GM12878 (cell line): ENCODE results near the gene EFCAB10. TPM values are rescaled to one million over a fixed set of nuclear protein-coding genes. Genes with fewer than 3 reads are reported as not detected.

Source experiments
- ATAC-seq: fragments of 200-7000 bp; cut with Tn5 transposase; 3 replicates; pipeline ENCODE4 v1.9.1; 2020; ENCODE audit warnings: mild to moderate bottlenecking, moderate library complexity
- BruUV-seq: library from RNA; stranded (reverse); fragments of 400-500 nt; replicated peaks from 2 replicates; lab custom pipeline; 2021; lab: Mats Ljungman, UMichigan
- CTCF ChIA-PET: fragments of 300-600 bp; sonication (Branson Sonifier 250); formaldehyde crosslinking; extraction: SDS; loops from one replicate; lab custom pipeline; 2021; ENCODE audit warnings: inconsistent platforms; lab: Yijun Ruan, JAX
- POLR2A ChIA-PET: fragments of 350-600 bp; formaldehyde crosslinking; extraction: SDS; loops from one replicate; lab custom pipeline; 2021; ENCODE audit warnings: inconsistent platforms; lab: Charles Lee
- RAD21 ChIA-PET: fragments of 300-600 bp; sonication (Branson Sonifier 250); formaldehyde crosslinking; loops from one replicate; lab custom pipeline; 2023; ENCODE audit warnings: antibody characterized with exemption; ENCODE audit not compliant: unreplicated experiment; lab: Charles Lee
- SMC1A ChIA-PET: fragments of 300-600 bp; sonication (Branson Sonifier 250); formaldehyde crosslinking; loops from one replicate; lab custom pipeline; 2023; ENCODE audit not compliant: unreplicated experiment, uncharacterized antibody; lab: Charles Lee
- DNase-seq: peaks from one replicate; pipeline ENCODE4 v3.0.0-alpha.2; 2011; ENCODE audit warnings: low read depth, low spot score
- FAIRE-seq: peaks from 3 replicates; lab custom pipeline; 2011; peaks lifted over from hg19 to GRCh38; lab: Jason Lieb, UNC
- H2AFZ ChIP-seq: 2 replicates; pipeline ENCODE4 v1.6.0; 2011; ENCODE audit warnings: low read depth, low read length, control low read depth; ENCODE audit not compliant: control insufficient read depth
- H3K27ac ChIP-seq: 2 replicates; pipeline ENCODE4 v1.5.1; 2011; ENCODE audit warnings: control low read depth; ENCODE audit not compliant: control insufficient read depth, insufficient read depth
- H3K27me3 ChIP-seq, 2 experiments: replicated peaks in 1 of 2; 2 replicates each; pipeline versions ENCODE4 v1.6.0 to v1.6.1; 2011; ENCODE audit warnings: low read length in 1 of 2; ENCODE audit not compliant: control insufficient read depth in 2 of 2, insufficient read depth in 2 of 2
- H3K36me3 ChIP-seq, 2 experiments: 2 replicates each; pipeline ENCODE4 v1.5.1; 2011; ENCODE audit warnings: low read length in 1 of 2; ENCODE audit not compliant: control insufficient read depth in 2 of 2, insufficient read depth in 2 of 2
- H3K4me1 ChIP-seq: 2 replicates; pipeline ENCODE4 v1.6.1; 2011; ENCODE audit warnings: mild to moderate bottlenecking, low read length, moderate library complexity, mixed read lengths; ENCODE audit not compliant: control insufficient read depth, insufficient read depth
- H3K4me2 ChIP-seq: 2 replicates; pipeline ENCODE4 v1.6.0; 2011; ENCODE audit warnings: control low read depth; ENCODE audit not compliant: control insufficient read depth, insufficient read depth
- H3K4me3 ChIP-seq: fragments of 200-600 bp; sonication (generic); 2 replicates; pipeline ENCODE4 v1.5.1; 2016
- H3K79me2 ChIP-seq: 2 replicates; pipeline ENCODE4 v1.6.0; 2011; ENCODE audit warnings: low read length; ENCODE audit not compliant: control insufficient read depth, insufficient read depth
- H3K9ac ChIP-seq: 2 replicates; pipeline ENCODE4 v1.8.0; 2011; ENCODE audit warnings: low read length, control low read depth, mixed read lengths; ENCODE audit not compliant: control insufficient read depth, insufficient read depth
- H3K9me3 ChIP-seq: replicated peaks from 3 replicates; pipeline ENCODE4 v1.5.1; 2011; ENCODE audit warnings: mild to moderate bottlenecking, low read length; ENCODE audit not compliant: control insufficient read depth, insufficient read depth
- H4K20me1 ChIP-seq: 2 replicates; pipeline ENCODE4 v1.6.0; 2011; ENCODE audit not compliant: control insufficient read depth, insufficient read depth
- E4F1 ChIP-seq: fragments of 450-650 bp; IDR thresholded peaks from 2 replicates; pipeline ENCODE4 v1.6.1; 2018; ENCODE audit warnings: borderline replicate concordance, mild to moderate bottlenecking; ENCODE audit not compliant: partially characterized antibody
- ETV6 ChIP-seq, 2 experiments: fragments of 450-650 bp in 1 of 2; IDR thresholded peaks in 1 of 2; conservative IDR thresholded peaks in 1 of 2; 2 replicates each; pipeline ENCODE4 v1.6.1; 2014; ENCODE audit warnings: antibody characterized with exemption in 1 of 2, borderline replicate concordance in 1 of 2, low read depth in 1 of 2, mild to moderate bottlenecking in 1 of 2, moderate library complexity in 1 of 2
- KLF5 ChIP-seq: fragments of 450-650 bp; IDR thresholded peaks from 2 replicates; pipeline ENCODE4 v1.6.1; 2014; ENCODE audit warnings: mild to moderate bottlenecking; ENCODE audit not compliant: partially characterized antibody
- NFXL1 ChIP-seq: fragments of 450-650 bp; IDR thresholded peaks from 2 replicates; pipeline ENCODE4 v1.6.1; 2017; ENCODE audit warnings: antibody characterized with exemption, mild to moderate bottlenecking, borderline replicate concordance
- RELB ChIP-seq: fragments of 450-650 bp; IDR thresholded peaks from 2 replicates; pipeline ENCODE4 v1.6.1; 2017; ENCODE audit warnings: low read depth, mild to moderate bottlenecking, moderate library complexity
- SMARCA5 ChIP-seq: fragments of 450-650 bp; IDR thresholded peaks from 2 replicates; pipeline ENCODE4 v1.6.1; 2017; ENCODE audit warnings: mild to moderate bottlenecking
- ZNF217 ChIP-seq: fragments of 450-650 bp; IDR thresholded peaks from 2 replicates; pipeline ENCODE4 v1.6.1; 2017; ENCODE audit warnings: antibody characterized with exemption, mild to moderate bottlenecking
- ZNF592 ChIP-seq: fragments of 450-650 bp; IDR thresholded peaks from 2 replicates; pipeline ENCODE4 v1.6.1; 2017; ENCODE audit warnings: mild to moderate bottlenecking, moderate library complexity
- WGBS: methylation state at CpG from one replicate; pipeline ENCODE4 v1.1.6; 2016; ENCODE audit warnings: low lambda C conversion rate; ENCODE audit not compliant: insufficient replicate concordance, insufficient coverage; ENCODE audit errors: missing lambda C conversion rate; 5-methylcytosine and 5-hydroxymethylcytosine counted together
- in situ Hi-C: fragments of 300-500 bp; cut with MboI; formaldehyde crosslinking; loops from 9 replicates; pipeline ENCODE4 v1.14.3; 2018; ENCODE audit warnings: mixed read lengths
- intact Hi-C: fragments of 100-400 bp; cut with micrococcal nuclease; formaldehyde crosslinking; loops from one replicate; pipeline ENCODE4 v1.14.2; 2022; ENCODE audit not compliant: unreplicated experiment
- polyA plus RNA-seq, 11 experiments: library from polyadenylated mRNA; depleted of rRNA in 4 of 11; unstranded in 6 of 11; stranded (reverse) in 5 of 11; fragments of >200 nt; fragmentation: Nextera tagmentation in 4 of 11; fragmentation: Illumina TruSeq in 1 of 11; extraction: Ambion mirVana in 4 of 11; extraction: Trizol in 1 of 11; gene quantifications; 1 replicate in 1 of 11; 2 replicates in 10 of 11; pipeline versions ENCODE4 v1.2.1 to v1.2.3, GENCODE V29; 2011 to 2016; ENCODE audit warnings: inconsistent platforms in 2 of 11, missing spikeins in 2 of 11, low read depth in 1 of 11
- total RNA-seq, 4 experiments: library from RNA; depleted of rRNA in 3 of 4; stranded (reverse); fragments of >200 nt in 3 of 4; fragmentation: Illumina TruSeq in 1 of 4; extraction: Trizol in 1 of 4; gene quantifications; 2 replicates each; pipeline versions ENCODE4 v1.2.1 to v1.2.3, GENCODE V29; 2013 to 2021

EFCAB10 gene
- total and polyA plus RNA-seq, 10 of the 15 experiments (the other 5 are each of a cell fraction or from before 2014, with no cell fraction given), result 0.38 to 1.0 (median 0.54) TPM; not detected in 6

- H3K4me1 ChIP-seq, result no peaks in the 10 kb centered on the region
- no TSS peak for BruUV-seq
Measured at GRCh38 chr7:105602325-105603305, 21.3 kb upstream of the EFCAB10 start.

More at GRCh38 chr7:105602325-105603305, 21.3 kb upstream of the EFCAB10 start:
- FAIRE-seq (no peak), DNase-seq (no peak), ATAC-seq (no peak)
- no peak overlapping the region for H3K4me3 ChIP-seq
- in situ Hi-C loops (no loop called here), intact Hi-C loops (no loop called here)
- no peaks in the 10 kb centered on the region for H4K20me1 ChIP-seq
- H3K9ac ChIP-seq, result no peak overlapping the region
- H3K27me3 ChIP-seq, result peaks cover 0 to 4% of the 10 kb centered on the region in 2 experiments; a peak in 2 of 4 replicates
- TF ChIP-seq NFXL1 (no peak), KLF5 (no peak), ZNF217 (no peak), ZNF592 (no peak), RELB (no peak), E4F1 (no peak), SMARCA5 (no peak), ETV6 (conservative IDR thresholded peaks at IDR 0.05 in 1 of 2, IDR thresholded peaks at IDR 0.05 in 1 of 2; ENCODE audit: borderline replicate concordance in 1 of 2, low read depth in 1 of 2) (no peak)
- no peak overlapping the region for H3K4me2 ChIP-seq
- no peaks in the 10 kb centered on the region for H3K9me3 ChIP-seq
- H3K36me3 ChIP-seq, result no peaks in the 10 kb centered on the region
- ChIA-PET POLR2A (no interaction called here), CTCF (interaction anchor here (0.8 kb wide), 1 partner anchor 440 kb away, joined by 3 read pairs; no protein-coding TSS in a partner anchor), RAD21 (no interaction called here), SMC1A (interaction anchor here (1.0 kb wide), 1 partner anchor 75 kb away, joined by 3 read pairs; no protein-coding TSS in a partner anchor)
- no peak overlapping the region for H2AFZ ChIP-seq
- no peaks in the 10 kb centered on the region for H3K79me2 ChIP-seq
- no peak overlapping the region for H3K27ac ChIP-seq
- WGBS, result 69% methylated on average over 19 of the region's 19 CpGs
